Nucleus accumbens (tissue), 56 donors: Measurements from ENCODE around the gene VANGL2.

Experiments used
- DNase-seq, 56 donors: peaks; one replicate each; lab custom pipeline; 2025; lab: John Stamatoyannopoulos, UW

The VANGL2 gene

GRCh38 chr1:160400223-160400645 is at the start of gene VANGL2:
Gene VANGL2 (plus strand): TSS chr1:160400564. CDS start chr1:160415838, 15,274 bp downstream.
- DNase-seq: peak in 49 of 56 donors; percentile 19 to 85 (median 65)

DNA sequence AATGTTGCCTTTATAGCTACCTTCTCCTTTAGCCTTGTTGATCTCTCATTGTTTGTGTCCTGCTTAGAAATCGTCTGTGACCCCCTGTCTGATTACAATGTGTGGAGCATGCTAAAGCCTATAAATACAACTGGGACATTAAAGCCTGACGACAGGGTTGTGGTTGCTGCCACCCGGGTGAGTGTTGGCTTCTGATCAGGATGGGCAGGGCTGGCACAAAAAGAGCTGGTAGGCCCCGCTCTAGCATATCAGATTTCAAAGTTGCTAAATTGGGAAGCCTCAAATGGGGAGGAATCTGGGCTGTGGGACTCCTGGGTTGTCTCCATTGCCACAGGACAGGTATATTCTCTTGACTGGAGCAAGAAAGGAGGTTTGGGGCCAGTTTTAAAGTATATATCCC is 48.7 kb upstream of the VANGL2 start:
- DNase-seq: no peak

DNA sequence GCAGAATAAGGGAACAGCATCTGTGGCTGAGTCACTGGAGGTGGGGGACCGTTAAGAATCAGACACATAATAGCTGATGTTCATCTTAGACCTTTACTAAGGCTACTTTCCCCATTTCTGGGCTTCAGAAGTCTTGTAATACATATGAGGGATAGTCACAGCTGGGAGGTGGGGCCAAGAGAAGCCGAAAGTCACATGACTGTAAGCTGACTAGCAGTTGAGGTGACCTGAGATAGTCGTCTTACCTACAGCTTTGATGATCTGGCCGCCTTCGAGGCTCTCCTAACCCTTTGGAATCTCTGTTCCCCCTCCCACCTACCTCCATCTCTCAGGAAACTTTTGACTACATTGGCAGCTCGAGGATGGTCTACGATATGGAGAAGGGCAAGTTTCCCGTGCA is 47.8 kb upstream of the VANGL2 start:
- no peak for DNase-seq

GRCh38 chr1:160353223-160353622 is 47.1 kb upstream of the VANGL2 start:
- no peak for DNase-seq

DNA sequence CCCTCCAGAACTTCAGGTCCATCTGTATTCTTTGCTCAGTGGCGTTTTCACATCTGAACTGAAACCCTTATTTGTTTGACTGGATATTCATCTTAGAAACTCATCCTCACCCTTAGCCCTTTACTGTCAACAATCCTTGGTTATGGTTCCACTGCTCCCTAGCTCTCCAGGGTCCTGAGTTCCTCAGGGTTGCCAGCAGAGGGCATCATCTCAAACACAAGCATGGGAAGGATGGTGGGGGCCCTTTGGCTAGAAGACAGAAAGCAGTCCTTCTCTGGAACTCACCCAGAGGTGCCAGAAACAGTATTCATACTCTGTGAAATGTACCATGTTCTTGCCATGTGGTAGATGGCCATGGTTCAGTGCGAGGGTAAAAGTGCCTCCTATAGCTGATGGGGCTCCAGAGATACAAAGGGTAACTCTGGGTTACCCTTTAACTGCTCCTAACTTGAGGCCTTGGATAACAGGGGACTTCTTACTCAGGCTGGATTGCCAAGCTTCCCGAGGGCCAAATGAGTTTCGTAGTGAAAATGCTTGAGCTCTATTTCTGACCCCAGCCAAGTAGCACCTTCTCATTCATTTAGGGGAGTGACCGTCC is 45.9 kb upstream of the VANGL2 start:
- DNase-seq: peak in 4 of 56 donors; percentile 4 to 14 (median 8)

DNA sequence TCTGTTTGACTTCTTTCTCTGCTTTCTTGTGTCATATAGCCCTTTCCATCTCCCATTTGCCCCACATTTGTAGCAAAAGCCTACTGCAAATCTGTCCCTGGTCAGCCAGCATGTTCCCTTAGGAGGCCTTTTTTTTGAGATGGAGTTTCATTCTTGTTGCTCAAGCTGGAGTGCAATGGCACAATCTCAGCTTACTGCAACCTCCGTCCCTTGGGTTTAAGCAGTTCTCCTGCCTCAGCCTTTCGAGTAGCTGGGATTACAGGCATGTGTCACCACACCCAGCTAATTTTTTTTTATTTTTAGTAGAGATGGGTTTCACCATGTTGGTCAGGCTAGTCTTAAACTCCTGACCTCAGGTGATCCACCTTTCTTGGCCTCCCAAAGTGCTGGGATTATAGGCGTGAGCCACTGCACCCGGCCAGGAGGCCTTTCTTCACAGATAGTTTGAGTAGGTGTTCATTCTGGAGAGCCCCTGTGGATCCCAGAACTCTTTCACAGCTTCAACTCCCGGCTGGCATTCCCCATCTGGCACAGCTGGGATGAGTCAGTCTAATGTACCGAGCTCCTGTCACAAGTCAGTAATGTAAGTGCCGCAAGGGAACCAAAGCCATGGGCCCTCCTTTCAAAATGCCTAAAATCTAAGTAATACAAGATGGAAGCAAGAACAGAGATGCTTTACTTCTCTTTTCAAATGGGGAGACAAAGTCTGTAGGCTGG is 42.9 kb upstream of the VANGL2 start:
- DNase-seq: no peak

GRCh38 chr1:160358073-160358472 is 42.3 kb upstream of the VANGL2 start:
- no peak for DNase-seq

DNA sequence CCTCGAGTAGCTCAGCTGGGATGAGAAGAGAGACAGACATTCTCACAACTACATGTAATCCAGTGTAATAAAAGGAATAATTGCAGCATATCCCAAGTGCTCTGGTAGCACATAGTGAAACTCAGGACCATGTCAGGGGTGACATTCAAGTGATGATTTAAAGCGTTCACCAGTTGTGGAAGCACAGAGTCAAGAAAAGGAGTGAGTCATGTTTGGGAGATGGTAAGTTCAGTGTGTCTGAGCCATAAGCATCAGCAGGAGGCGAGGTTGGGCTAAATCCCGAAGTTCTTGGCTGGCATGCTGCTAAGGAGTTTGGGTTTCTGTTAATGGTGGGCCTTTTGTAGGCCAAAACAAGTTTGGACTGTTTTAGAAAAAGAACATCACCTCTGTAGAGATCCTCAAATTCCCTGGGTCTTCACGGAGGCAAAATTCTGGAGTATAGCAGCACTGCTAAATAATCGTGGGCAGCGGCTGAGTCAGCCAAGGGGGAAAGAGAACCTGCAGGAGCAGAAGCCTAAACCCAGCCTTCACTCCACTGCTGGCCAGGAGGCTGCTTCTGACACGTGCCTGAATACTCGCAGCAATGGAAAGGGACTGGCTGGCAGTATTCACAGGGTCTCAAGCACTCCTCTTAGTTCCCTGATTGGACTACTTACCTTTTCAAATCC is 40.7 kb upstream of the VANGL2 start:
- peak in 6 of 56 donors; percentile 7 to 41 (median 24) for DNase-seq

- no peak for DNase-seq
Observed at GRCh38 chr1:160360227-160360695, 40.1 kb upstream of the VANGL2 start.

DNA sequence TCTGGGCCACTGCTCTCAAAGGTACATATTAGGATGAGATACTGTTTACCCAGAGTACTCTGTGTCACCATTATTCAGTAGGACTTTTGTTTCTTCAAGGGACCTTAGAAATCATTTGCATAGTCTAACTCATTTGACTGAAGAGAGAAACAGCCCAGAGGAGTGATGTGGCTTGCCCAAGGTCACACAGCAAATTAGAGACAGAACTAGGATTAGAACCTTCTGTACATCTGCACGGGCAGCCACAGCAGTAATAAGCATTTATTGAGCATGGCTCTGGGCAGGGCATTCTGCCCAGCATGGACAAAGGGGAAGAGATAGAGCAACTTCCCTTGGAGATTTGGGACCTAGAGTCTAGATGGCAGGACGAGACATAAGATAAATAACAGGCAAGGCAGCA is 39.2 kb upstream of the VANGL2 start:
- no peak for DNase-seq

DNA sequence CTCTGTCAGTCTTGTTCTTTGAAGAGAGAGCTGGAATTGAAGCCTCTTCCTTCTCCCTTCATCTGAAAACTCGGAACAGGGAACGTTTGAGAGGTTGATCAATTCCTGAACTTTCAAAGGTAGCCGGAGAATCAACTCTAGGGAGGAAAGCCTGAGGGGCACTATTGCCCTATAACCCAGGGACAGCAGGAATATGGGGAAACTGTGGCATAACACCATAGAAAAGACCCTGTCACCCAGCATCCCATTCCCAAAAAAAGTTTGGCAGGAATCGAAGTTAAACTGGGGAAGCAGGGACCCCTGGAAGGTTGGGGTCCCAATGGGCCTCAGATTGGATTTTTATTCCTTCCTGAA is 38.6 kb upstream of the VANGL2 start:
- no peak for DNase-seq

- DNase-seq: no peak
Observed at GRCh38 chr1:160362168-160362957, 38.0 kb upstream of the VANGL2 start.

DNA sequence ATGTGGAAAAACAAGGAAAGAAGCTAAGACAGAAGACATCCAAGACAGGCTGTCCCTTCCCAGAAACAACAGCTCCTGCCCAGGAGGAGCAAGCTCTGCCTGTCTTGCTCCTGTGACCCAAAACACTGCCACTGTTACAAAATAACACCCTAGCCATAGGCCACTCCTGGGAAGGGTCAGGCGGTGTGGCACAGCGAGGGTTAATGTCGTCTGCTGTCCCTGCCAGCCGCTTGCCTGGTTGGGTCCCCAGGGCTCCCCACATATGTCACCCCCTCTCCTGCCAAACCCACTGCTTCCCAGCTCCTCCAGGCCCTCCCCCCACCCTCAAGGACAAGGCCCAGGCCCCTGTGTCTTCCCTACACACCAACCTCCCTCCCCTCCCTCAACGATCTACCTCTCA is 37.4 kb upstream of the VANGL2 start:
- no peak for DNase-seq

- DNase-seq: no peak
Observed at GRCh38 chr1:160363951-160364735, 36.2 kb upstream of the VANGL2 start.

- no peak for DNase-seq
Observed at GRCh38 chr1:160365325-160365724, 35.0 kb upstream of the VANGL2 start.

GRCh38 chr1:160366731-160367515 is 33.4 kb upstream of the VANGL2 start, which contains the start of gene NHLH1:
Gene NHLH1 (plus strand): TSS chr1:160367071. CDS start chr1:160370732, 3,661 bp downstream.
- no peak for DNase-seq

DNA sequence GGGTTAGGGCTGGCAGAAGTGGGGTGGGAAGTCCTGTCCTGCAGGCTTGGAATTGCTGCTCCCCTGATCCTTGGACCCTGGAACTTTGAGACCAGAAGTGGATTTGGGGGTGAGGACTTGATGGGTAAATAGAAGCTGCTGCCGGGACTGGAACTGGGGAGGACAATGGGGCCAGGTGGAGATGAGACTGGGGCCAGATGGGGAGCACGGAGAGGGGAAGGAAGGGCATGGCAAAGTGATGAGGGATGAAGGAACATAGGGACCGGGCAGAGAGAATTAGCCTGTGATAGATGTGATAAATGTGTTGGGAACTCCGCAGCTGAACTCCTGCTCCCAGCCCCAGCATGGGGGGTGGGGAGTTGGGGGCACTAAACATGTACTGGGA is 32.9 kb upstream of the VANGL2 start:
- DNase-seq: no peak

DNA sequence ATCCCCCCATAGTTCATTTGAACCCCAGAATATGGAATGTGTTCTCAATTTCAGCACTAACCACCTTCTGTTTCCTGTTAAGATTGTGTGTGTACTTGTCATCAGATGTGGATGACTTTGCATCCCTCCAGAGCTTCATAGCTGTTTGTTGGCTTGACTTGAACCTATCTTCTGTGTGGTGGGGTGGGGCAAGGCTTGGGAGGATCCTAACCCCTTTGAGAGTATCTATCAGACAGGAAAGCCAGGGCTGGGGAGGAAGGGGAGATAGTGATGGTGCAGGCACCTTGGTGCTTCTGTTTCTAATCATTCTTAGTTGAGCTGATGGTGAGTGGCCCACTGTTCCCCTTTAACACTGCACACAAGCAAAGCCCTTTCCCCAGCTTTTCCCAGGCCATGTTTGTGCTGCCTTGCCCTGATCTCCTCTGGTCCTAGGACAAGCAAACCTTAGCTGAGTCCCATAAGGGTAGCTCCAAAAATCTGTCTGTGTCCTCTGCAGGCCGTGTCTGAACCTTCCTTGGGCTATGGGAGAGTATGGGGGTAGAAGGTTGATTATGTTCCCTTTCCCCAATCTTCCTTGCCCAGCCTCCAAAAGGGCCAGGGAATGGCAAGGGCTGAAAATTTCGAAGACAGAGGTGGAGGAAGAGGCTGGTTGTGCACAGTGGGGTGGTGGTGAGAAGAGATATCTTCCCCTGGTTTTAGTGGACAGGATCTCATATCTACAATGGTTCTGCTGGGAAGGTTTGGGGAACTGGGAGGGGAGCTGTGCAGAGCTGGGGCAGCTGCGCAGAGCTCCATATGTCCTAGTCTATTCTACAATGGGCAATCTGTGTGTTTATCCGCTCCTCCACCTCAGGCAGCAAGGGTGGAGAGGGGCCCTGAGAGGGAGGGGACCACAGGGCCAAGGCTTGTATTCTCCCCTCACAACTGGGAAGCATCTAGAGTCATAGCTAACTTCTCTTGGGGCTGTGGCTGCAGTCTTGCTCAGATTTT is 32.1 kb upstream of the VANGL2 start:
- DNase-seq: no peak
